Measurements from ENCODE around the gene FTCD. TPM values are rescaled to one million over a fixed set of nuclear protein-coding genes. Genes with fewer than 3 reads are reported as not detected.

Gene FTCD
- total RNA-seq, 6 donors from 2014 or later: 0.69 to 0.98 TPM; not detected in 4

Other genes with a start within 250 kb of the FTCD start
- 100 to 1,000 TPM in 5 of 6 donors, 10 to 100 TPM in 1; 61.9 to 351 (median 205) TPM for gene COL6A1, start 173.8 kb downstream of the FTCD start, total RNA-seq
- gene COL6A2, start 57.5 kb downstream of the FTCD start, total RNA-seq: 100 to 1,000 TPM; 105 to 522 (median 304) TPM
- 10 to 100 TPM in 3 of 6 donors, 1 to 10 TPM in 2, under 1 TPM in 1; 0.91 to 22.0 (median 7.2) TPM for gene SPATC1L, start 28.9 kb upstream of the FTCD start, total RNA-seq
- 100 to 1,000 TPM in 5 of 6 donors, 10 to 100 TPM in 1; 71.7 to 266 (median 135) TPM for gene LSS, start 73.2 kb upstream of the FTCD start, total RNA-seq
- gene MCM3AP, start 130.0 kb upstream of the FTCD start, total RNA-seq: 100 to 1,000 TPM in 2 of 6 donors, 10 to 100 TPM in 4; 93.3 to 226 (median 98.4) TPM
- gene YBEY, start 130.8 kb upstream of the FTCD start, total RNA-seq: 10 to 100 TPM in 4 of 6 donors, 1 to 10 TPM in 2; 7.7 to 26.2 (median 10.8) TPM
- 10 to 100 TPM in 2 of 6 donors, 1 to 10 TPM in 4; 3.2 to 35.6 (median 6.7) TPM for gene C21orf58, start 168.3 kb upstream of the FTCD start, total RNA-seq
- 100 to 1,000 TPM in 1 of 6 donors, 10 to 100 TPM in 5; 24.9 to 130 (median 44.4) TPM for gene PCNT, start 168.6 kb upstream of the FTCD start, total RNA-seq